GM19043 (cell line): ENCODE data around the gene SAPCD1.
"Not testable (repeated sequence)": the region's sequence is repeated elsewhere in the genome, so short reads cannot be mapped to it uniquely, and the experiment has no call there.

ENCODE experiments used
- ATAC-seq: cut with Tn5 transposase; IDR thresholded peaks from one replicate; pipeline ENCODE4 v1.9.1; 2021; ENCODE audit warnings: low read depth; ENCODE audit not compliant: unreplicated experiment

Gene SAPCD1

DNA sequence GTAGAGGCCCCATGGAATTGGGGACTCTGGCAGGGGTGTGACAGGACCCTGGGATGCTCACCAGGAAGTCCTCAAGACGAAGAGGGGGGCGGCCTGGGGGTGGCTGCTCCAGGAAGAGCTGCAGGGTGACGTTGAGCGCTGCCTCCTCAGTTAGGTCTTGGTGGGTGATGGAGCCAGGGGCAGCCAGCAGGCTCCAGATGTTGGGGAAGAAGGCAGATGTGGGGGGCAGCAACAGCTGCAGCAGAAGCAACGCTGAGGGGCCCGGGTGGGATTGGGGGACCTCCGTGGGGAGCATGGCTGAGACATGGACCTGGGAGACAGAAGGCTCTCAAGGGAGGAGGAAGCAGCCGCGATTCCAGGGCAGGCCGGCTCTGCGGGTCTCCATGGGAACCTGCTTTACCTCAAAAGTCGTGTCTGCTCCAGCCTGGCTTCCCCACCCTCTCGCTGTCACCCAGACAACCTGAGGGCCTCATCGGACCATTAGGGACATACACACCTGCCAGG is 14.1 kb downstream of the SAPCD1 start:
- ATAC-seq, result no peak

- ATAC-seq, result peak; percentile 75
Observed at GRCh38 chr6:31776989-31777666, 14.7 kb downstream of the SAPCD1 start, which contains the start of gene VWA7. VWA7 (minus strand) TSS chr6:31777328; CDS start chr6:31776779, 549 bp downstream.

DNA sequence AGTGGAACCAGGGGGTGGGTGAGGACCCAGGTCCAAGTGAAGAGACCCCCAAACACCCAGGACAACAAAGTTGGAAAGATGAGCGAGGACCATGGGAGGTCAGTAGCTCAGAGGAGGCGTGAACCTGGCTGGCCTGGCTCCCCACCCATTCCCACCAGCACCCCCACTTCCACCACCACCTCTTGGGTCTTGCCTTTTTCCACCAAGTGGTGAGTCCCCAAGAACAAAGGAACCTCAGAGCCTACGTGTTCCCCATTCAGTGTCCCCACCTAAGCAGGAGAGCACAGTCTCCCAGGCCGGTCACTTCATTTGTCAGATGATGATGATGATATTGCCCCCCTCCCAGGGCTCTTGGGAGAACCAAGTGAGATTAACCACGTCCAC is 15.2 kb downstream of the SAPCD1 start:
- no peak for ATAC-seq

DNA sequence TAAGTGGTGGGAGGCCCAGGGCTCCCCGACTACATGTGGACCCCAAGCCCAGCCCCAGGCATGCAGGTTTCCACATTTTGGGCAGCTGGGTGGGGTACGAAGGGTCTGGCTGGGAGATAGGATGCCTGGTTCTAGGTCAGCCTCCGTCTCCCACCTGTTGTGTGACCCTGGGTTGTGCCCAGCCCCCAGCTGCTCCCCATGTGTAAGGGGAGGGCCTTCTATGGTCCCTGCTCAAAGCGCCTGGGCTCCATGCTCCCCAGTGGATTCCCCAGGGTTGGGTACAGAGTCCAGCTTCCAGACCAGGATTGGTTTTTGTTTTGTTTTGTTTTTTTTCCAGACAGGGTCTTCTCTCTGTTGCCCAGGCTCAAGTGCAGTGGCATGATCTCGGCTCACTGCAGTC is 15.7 kb downstream of the SAPCD1 start:
- no peak for ATAC-seq

DNA sequence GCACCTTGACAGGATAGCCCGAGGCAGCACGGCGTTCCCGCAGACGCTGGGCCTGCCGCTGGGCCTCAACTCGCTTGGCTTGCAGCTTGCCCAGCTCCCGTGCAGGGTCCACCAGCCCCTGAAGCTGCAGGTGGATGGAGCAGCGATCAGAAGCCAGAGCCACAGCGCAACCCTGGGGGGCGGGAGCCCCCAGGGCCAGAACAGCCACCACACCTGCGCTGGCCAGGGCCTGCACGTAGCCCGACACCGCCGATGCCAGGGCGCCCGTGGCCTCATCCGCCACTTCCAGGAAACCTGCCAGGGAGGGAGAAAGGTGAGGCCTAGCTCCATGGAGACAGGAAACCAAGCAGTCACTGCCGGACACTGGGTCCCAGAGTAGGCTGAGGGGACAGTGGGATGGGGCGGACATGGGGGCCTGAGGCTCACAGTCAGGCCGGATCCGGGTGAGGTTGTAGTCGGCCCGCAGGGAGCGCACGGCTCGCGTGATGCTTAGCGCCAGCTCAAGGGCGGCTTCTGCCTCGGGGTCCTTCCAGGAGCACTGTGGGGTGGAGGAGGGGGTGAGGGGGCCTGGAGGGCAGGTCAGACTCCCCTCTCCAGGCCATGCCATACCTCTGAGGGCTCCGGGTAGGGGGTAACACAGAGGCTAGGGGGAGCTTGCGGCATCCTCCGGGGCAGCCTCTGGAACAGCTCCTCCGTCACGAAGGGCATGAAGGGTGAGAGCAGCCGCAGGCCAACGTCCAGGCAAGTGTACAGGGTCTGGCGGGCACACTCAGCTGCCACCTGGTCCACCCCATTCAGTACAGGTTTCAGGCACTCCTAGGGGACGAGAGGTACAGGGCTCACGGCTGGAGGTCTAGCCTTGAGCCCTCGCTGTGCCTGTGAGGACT is 16.8 kb downstream of the SAPCD1 start:
- no peak for ATAC-seq

DNA sequence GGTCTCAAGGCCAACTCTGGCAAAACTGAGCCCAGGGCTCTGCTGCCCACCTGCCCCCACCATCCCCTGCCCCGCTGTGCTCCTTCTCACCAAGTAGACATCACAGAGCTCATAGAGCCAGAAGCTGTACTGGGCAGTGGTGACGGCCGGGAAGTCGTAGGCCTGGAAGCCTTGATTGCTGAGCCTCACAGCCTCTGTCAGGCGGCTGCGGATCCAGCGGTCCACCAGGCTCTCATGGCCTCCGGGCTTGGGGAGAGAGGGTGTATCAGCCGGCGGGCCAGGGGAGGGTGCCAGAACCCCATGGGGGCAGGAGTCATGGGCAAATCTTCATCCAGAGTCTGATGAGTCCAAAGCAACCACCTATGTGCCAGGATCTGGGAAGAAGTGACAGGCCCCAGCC is 17.5 kb downstream of the SAPCD1 start:
- no peak for ATAC-seq

GRCh38 chr6:31780507-31781243 is 18.2 kb downstream of the SAPCD1 start:
- ATAC-seq, result no peak

DNA sequence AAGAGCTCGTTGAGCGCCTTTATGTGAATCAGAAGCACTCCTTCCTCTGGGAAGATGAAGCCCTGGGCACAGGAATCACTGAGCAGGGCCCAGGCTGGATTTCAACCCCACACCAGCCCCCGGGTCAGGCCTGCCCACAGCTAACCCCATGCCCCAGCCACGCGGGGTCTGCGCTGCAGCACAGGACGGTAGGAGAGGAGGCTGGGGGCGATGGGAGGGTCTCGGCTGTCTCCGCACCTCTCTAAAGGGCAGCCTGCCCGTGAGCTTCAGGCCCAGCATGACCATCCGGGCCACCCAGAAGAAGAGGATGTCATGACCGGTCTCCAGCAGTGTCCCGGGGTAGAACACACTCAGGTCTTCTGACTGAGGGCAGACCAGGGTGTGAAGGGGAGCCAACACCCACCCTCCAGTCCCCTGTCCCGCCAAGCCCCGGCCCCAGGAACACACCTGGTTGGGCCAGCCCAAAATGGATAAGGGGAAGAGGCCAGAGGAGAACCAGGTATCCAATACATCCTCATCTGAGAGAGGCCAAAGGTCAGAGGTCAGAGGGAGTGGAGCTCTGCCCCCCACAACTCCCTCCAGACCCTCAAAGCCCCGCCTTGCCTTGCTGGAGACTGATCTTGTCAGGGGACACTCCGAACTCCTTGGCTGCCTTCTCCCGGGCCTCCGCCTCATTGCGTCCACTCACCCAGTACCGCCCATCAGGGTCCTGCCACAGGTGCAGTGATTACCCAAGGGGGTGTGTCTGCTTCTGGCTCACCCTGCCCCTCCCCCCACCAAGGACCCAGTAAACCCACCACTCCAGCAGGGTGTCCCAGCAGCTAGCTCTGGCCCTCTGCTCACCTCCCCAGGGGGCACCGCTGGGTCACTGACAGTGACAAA is 19.0 kb downstream of the SAPCD1 start:
- no peak for ATAC-seq

GRCh38 chr6:31782126-31782855 is 19.8 kb downstream of the SAPCD1 start:
- ATAC-seq, result no peak

GRCh38 chr6:31784098-31784925 is 21.9 kb downstream of the SAPCD1 start:
- no peak for ATAC-seq

DNA sequence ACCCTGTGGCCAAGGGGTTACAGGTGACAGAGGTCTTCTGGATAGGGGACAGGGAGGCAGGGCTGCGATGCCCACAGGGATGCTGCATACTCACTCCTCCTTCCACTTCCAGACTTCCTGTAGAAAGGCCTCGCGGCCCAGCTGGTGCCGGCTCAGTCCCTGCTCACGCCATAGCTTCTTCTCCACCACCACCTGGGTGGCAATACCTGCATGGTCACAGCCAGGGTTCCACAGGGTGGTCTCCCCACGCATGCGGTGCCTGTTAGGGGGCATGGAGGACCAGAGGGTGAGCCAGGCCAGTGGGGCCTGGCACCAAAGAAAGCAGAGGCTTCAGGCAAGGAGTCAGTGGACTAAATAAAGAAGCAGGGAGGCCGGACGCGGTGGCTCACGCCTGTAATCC is 23.0 kb downstream of the SAPCD1 start:
- ATAC-seq, result no peak

GRCh38 chr6:31791324-31792089 is 29.1 kb downstream of the SAPCD1 start:
- ATAC-seq, result no peak

DNA sequence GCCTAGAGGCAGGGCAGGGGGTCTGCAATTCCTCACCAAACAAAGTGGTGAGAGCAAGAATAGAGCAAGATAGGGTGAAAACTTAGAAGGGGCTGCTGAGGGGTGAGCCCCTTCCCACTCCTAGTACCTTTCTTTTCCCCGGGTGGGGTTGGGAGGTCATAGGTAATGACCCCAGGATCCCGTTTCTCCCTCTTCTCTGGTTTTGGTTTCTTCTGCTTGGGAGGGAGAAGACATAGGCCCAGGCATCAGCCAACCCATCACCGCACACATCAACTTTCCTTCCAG is 29.6 kb downstream of the SAPCD1 start:
- no peak for ATAC-seq

- ATAC-seq, result no peak
Observed at GRCh38 chr6:31792761-31793171, 30.3 kb downstream of the SAPCD1 start.

- ATAC-seq, result not testable (repeated sequence)
Observed at GRCh38 chr6:31793927-31794245, 31.4 kb downstream of the SAPCD1 start.

DNA sequence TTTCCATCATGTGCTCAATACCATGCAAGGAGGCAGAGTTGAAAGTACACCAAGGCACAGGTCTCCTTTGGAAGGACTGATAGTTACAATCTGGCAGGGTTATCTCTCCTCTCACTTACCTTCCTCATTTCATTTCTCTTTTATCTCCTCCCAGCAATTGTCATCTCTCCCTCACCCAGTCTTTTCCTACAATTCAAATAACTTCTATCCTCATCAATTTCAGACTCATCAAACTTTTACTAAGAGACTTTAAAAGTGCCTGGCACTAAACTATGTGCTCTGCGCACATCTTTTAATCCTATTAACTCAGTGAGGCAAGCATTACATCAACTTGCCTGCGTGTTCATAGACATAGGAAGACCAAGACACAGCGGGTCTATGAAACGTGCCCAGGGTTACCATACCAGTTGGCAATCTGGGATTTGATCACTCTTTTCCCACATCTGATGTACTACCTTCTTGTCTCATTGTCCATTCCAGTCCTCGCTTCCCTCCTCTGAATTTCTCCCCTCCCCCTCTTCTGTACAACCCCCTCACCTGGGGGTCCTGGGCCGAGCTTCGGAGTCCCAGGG is 31.9 kb downstream of the SAPCD1 start:
- no peak for ATAC-seq

DNA sequence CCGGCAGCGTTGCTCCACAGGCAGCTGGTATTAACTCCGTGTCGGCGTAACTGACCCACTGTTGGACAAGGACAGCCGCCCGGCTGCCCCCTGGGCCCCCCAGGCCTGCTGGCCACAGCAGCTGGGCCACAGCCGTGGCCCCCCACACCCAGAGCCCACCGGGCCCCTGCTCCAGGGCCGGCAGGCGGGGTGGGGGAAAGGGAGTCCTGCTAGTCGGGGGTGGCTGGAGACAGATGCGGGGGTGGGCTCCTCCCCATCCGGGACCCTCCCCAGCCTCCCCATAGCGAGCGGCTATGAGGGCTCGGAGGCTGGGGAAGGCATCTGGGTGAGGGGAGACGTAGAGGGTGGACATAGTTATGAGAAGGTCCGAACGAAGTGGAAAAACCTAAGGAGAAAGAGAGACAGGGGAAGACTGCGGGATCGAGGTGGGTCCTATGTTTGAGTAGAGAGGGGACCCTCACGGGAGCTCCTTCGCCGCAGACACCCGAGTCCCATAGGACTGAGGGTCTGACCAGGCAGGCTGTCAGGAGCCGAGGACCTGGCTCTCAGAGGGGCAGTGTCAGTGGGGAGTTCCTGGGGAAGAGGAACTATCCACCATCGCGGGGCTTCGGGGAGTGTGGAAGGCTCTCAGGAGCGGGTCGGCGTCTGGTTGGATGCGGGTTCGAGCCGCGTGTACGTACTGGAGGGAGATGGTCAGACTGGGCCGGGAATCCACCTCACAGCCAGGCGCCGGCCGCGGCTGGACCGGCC is 32.6 kb downstream of the SAPCD1 start:
- ATAC-seq, result no peak
